ENCODE data around the gene COL6A2.

Gene COL6A2

DNA sequence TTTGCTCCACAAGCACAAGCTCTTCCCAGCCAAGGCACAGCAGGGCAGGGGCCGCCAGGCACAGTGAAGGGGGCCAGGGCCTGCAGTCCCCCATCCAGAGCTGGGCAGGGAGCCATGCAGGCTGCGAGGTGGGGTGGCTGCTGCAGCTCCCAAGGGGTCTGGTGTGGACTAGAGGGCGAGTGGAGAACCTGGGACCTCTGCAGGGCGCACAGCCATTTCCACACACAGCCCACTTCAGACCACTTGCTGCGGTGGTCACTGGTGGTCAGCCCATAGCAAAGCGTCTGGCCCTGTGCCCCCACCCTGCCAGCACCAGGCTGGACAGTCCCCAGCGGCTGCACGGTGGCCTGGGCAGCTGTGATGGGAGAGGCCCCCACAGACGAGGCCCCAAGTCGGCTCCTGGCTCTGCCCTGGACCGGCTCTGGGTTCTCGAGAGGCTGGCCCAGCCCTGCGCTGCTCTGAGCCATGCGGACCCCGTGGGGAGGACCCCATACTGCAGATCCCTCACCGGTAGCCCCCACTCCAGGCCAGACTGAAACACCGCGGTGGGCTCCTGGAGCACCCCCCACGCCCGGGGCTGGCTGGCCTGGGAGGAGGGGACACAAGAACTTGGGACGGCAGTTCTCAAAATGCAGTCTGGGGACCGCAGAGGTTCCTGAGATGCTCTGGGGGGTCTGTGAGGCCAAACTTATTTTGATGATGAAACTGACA, 47.1 kb upstream of the COL6A2 start:
- WGBS (ENCODE audit: extremely low coverage, insufficient coverage, insufficient read length): no CpG with 5 or more reads among the region's 22 CpGs
- Histone ChIP-seq H3K79me2 (ENCODE audit: control insufficient read depth, insufficient read depth, low read length, poor library complexity) (no peaks in the 10 kb centered on the region), H3K27ac (ENCODE audit: low read depth, low read length) (no peak overlapping the region), H3K4me2 (ENCODE audit: low read length) (no peak overlapping the region), H4K12ac (ENCODE audit: low read depth, low read length) (no peak overlapping the region), H3K9me3 (ENCODE audit: insufficient read depth, low read depth, low read length) (peaks cover 2% of the 10 kb centered on the region), H2BK12ac (ENCODE audit: low read length) (no peak overlapping the region), H3K14ac (ENCODE audit: low read length) (no peak overlapping the region), H3K27me3 (ENCODE audit: insufficient read depth, low read length) (no peaks in the 10 kb centered on the region), H4K8ac (ENCODE audit: low read depth, low read length) (no peak overlapping the region), H3K4ac (ENCODE audit: low read depth, low read length) (no peak overlapping the region), H3K9ac (ENCODE audit: low read length) (no peak overlapping the region), H3K4me3 (ENCODE audit: low read depth, low read length) (no peak overlapping the region), H2BK5ac (ENCODE audit: low read depth, low read length, poor library complexity) (no peak overlapping the region), H3K23ac (ENCODE audit: low read length) (no peak overlapping the region), H2AK5ac (ENCODE audit: low read length) (no peak overlapping the region), H2BK120ac (ENCODE audit: insufficient read depth, low read length, poor library complexity) (no peak overlapping the region), H3K79me1 (ENCODE audit: low read length) (no peaks in the 10 kb centered on the region), H3K36me3 (ENCODE audit: control insufficient read depth in 1 of 2, insufficient read depth in 2 of 2, low read length in 2 of 2) (no peaks in the 10 kb centered on the region), H3K4me1 (ENCODE audit: control insufficient read depth in 1 of 2, insufficient read depth in 2 of 2, low read length in 2 of 2) (peaks cover 2 to 10% of the 10 kb centered on the region in 2 experiments), H2AFZ (ENCODE audit: insufficient read depth, low read length, poor library complexity) (no peak overlapping the region), H4K91ac (ENCODE audit: low read depth, low read length) (no peak overlapping the region), H3K18ac (ENCODE audit: low read length) (no peak overlapping the region)
- DNase-seq: no peak

DNA sequence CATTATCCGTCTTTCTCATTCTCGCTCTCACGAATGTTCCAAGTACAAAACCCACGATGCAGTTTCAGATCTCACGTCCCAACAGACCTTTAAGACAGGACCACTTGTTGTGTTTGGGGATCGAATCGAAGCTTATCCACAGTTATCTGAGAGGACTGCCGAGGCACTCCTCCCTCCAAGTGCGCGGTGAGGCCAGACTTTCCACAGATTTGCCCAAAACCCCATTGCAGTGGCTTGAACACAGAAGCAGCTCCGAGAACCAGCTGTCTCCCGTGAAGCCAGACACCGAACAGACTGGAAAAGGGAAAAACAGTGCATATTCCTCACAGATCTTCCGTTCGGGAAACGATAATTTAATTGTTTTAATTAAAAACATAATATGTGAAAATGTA, 46.5 kb upstream of the COL6A2 start:
- H3K27ac ChIP-seq (ENCODE audit: low read depth, low read length): no peak overlapping the region
- no peak overlapping the region for H3K9ac ChIP-seq (ENCODE audit: low read length)
- peaks cover 2% of the 10 kb centered on the region for H3K9me3 ChIP-seq (ENCODE audit: insufficient read depth, low read depth, low read length)
- H4K8ac ChIP-seq (ENCODE audit: low read depth, low read length): no peak overlapping the region
- H3K79me1 ChIP-seq (ENCODE audit: low read length): no peaks in the 10 kb centered on the region
- H3K4me1 ChIP-seq (ENCODE audit: control insufficient read depth in 1 of 2, insufficient read depth in 2 of 2, low read length in 2 of 2): peaks cover 2 to 10% of the 10 kb centered on the region in 2 experiments
- H2AFZ ChIP-seq (ENCODE audit: insufficient read depth, low read length, poor library complexity): no peak overlapping the region
- H3K79me2 ChIP-seq (ENCODE audit: control insufficient read depth, insufficient read depth, low read length, poor library complexity): no peaks in the 10 kb centered on the region
- H2BK5ac ChIP-seq (ENCODE audit: low read depth, low read length, poor library complexity): no peak overlapping the region
- no peak overlapping the region for H3K18ac ChIP-seq (ENCODE audit: low read length)
- no peak overlapping the region for H2BK120ac ChIP-seq (ENCODE audit: insufficient read depth, low read length, poor library complexity)
- DNase-seq: no peak
- H3K4me3 ChIP-seq (ENCODE audit: low read depth, low read length): no peak overlapping the region
- H2BK12ac ChIP-seq (ENCODE audit: low read length): no peak overlapping the region
- H3K27me3 ChIP-seq (ENCODE audit: insufficient read depth, low read length): no peaks in the 10 kb centered on the region
- H2AK5ac ChIP-seq (ENCODE audit: low read length): no peak overlapping the region
- WGBS (ENCODE audit: extremely low coverage, insufficient coverage, insufficient read length): no CpG with 5 or more reads among the region's 16 CpGs
- no peak overlapping the region for H3K23ac ChIP-seq (ENCODE audit: low read length)
- H3K4ac ChIP-seq (ENCODE audit: low read depth, low read length): no peak overlapping the region
- no peak overlapping the region for H4K91ac ChIP-seq (ENCODE audit: low read depth, low read length)
- no peak overlapping the region for H3K14ac ChIP-seq (ENCODE audit: low read length)
- H3K4me2 ChIP-seq (ENCODE audit: low read length): no peak overlapping the region
- H4K12ac ChIP-seq (ENCODE audit: low read depth, low read length): no peak overlapping the region
- H3K36me3 ChIP-seq (ENCODE audit: control insufficient read depth in 1 of 2, insufficient read depth in 2 of 2, low read length in 2 of 2): no peaks in the 10 kb centered on the region

GRCh38 chr21:46051821-46052675, 45.9 kb upstream of the COL6A2 start:
- H3K23ac ChIP-seq (ENCODE audit: low read length): no peak overlapping the region
- H4K12ac ChIP-seq (ENCODE audit: low read depth, low read length): no peak overlapping the region
- no peaks in the 10 kb centered on the region for H3K79me1 ChIP-seq (ENCODE audit: low read length)
- H3K27ac ChIP-seq (ENCODE audit: low read depth, low read length): no peak overlapping the region
- no peak overlapping the region for H3K14ac ChIP-seq (ENCODE audit: low read length)
- no peak overlapping the region for H4K91ac ChIP-seq (ENCODE audit: low read depth, low read length)
- no CpG with 5 or more reads among the region's 33 CpGs for WGBS (ENCODE audit: extremely low coverage, insufficient coverage, insufficient read length)
- H4K8ac ChIP-seq (ENCODE audit: low read depth, low read length): no peak overlapping the region
- no peaks in the 10 kb centered on the region for H3K27me3 ChIP-seq (ENCODE audit: insufficient read depth, low read length)
- no peak overlapping the region for H3K18ac ChIP-seq (ENCODE audit: low read length)
- no peak overlapping the region for H2AFZ ChIP-seq (ENCODE audit: insufficient read depth, low read length, poor library complexity)
- H3K36me3 ChIP-seq (ENCODE audit: control insufficient read depth in 1 of 2, insufficient read depth in 2 of 2, low read length in 2 of 2): no peaks in the 10 kb centered on the region
- peaks cover 2% of the 10 kb centered on the region for H3K9me3 ChIP-seq (ENCODE audit: insufficient read depth, low read depth, low read length)
- H3K9ac ChIP-seq (ENCODE audit: low read length): no peak overlapping the region
- no peak overlapping the region for H2BK5ac ChIP-seq (ENCODE audit: low read depth, low read length, poor library complexity)
- no peak overlapping the region for H2BK120ac ChIP-seq (ENCODE audit: insufficient read depth, low read length, poor library complexity)
- H3K4me2 ChIP-seq (ENCODE audit: low read length): no peak overlapping the region
- no peaks in the 10 kb centered on the region for H3K79me2 ChIP-seq (ENCODE audit: control insufficient read depth, insufficient read depth, low read length, poor library complexity)
- no peak overlapping the region for H3K4ac ChIP-seq (ENCODE audit: low read depth, low read length)
- no peak overlapping the region for H3K4me3 ChIP-seq (ENCODE audit: low read depth, low read length)
- H2BK12ac ChIP-seq (ENCODE audit: low read length): no peak overlapping the region
- no peak for DNase-seq
- no peak overlapping the region for H2AK5ac ChIP-seq (ENCODE audit: low read length)
- peaks cover 2 to 10% of the 10 kb centered on the region in 2 experiments for H3K4me1 ChIP-seq (ENCODE audit: control insufficient read depth in 1 of 2, insufficient read depth in 2 of 2, low read length in 2 of 2)

GRCh38 chr21:46052703-46053651, 44.9 kb upstream of the COL6A2 start:
- H3K4me3 ChIP-seq (ENCODE audit: low read depth, low read length): no peak overlapping the region
- H3K4me2 ChIP-seq (ENCODE audit: low read length): no peak overlapping the region
- no peak overlapping the region for H3K4ac ChIP-seq (ENCODE audit: low read depth, low read length)
- H2BK12ac ChIP-seq (ENCODE audit: low read length): no peak overlapping the region
- H3K9ac ChIP-seq (ENCODE audit: low read length): no peak overlapping the region
- H3K23ac ChIP-seq (ENCODE audit: low read length): no peak overlapping the region
- H4K8ac ChIP-seq (ENCODE audit: low read depth, low read length): no peak overlapping the region
- no peak overlapping the region for H4K91ac ChIP-seq (ENCODE audit: low read depth, low read length)
- no peaks in the 10 kb centered on the region for H3K27me3 ChIP-seq (ENCODE audit: insufficient read depth, low read length)
- no peaks in the 10 kb centered on the region for H3K79me1 ChIP-seq (ENCODE audit: low read length)
- H3K36me3 ChIP-seq (ENCODE audit: control insufficient read depth in 1 of 2, insufficient read depth in 2 of 2, low read length in 2 of 2): no peaks in the 10 kb centered on the region
- no CpG with 5 or more reads among the region's 31 CpGs for WGBS (ENCODE audit: extremely low coverage, insufficient coverage, insufficient read length)
- no peak overlapping the region for H3K27ac ChIP-seq (ENCODE audit: low read depth, low read length)
- no peaks in the 10 kb centered on the region for H3K79me2 ChIP-seq (ENCODE audit: control insufficient read depth, insufficient read depth, low read length, poor library complexity)
- no peak overlapping the region for H3K14ac ChIP-seq (ENCODE audit: low read length)
- peak; percentile 63 to 70 for DNase-seq
- no peak overlapping the region for H2AK5ac ChIP-seq (ENCODE audit: low read length)
- no peak overlapping the region for H3K18ac ChIP-seq (ENCODE audit: low read length)
- no peak overlapping the region for H4K12ac ChIP-seq (ENCODE audit: low read depth, low read length)
- H2AFZ ChIP-seq (ENCODE audit: insufficient read depth, low read length, poor library complexity): no peak overlapping the region
- no peak overlapping the region for H2BK120ac ChIP-seq (ENCODE audit: insufficient read depth, low read length, poor library complexity)
- H3K4me1 ChIP-seq (ENCODE audit: control insufficient read depth in 1 of 2, insufficient read depth in 2 of 2, low read length in 2 of 2): peaks cover 2 to 10% of the 10 kb centered on the region in 2 experiments
- no peak overlapping the region for H2BK5ac ChIP-seq (ENCODE audit: low read depth, low read length, poor library complexity)
- peaks cover 2% of the 10 kb centered on the region for H3K9me3 ChIP-seq (ENCODE audit: insufficient read depth, low read depth, low read length)
